ENCODE data around the gene SGSH.

DNA sequence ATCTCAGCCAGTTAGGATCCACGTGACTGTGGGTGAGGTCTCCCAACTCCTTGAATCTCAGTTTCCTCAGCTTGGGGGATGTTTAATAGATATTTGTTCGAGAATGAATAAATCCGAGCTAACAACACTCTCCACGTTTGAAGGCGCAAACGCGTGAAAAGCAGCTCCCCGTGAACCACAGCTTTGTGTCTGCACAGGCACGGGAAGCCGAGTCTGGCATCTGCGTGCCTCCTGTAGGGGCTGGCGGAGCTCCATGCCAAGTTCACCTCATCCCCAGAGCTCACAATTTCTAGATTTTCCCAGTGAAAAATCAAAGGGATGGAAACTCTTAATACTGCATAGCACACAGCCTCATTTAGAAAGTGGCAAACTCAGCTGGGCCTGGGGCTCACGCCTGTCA is 14.3 kb downstream of the SGSH start:
- TF ChIP-seq CTCF (IDR thresholded peaks at IDR 0.05; ENCODE audit: poor library complexity) (no peak), EZH2phosphoT487 (IDR thresholded peaks at IDR 0.05; ENCODE audit: low read depth, severe bottlenecking, unreplicated experiment) (no peak)

All from hepatocyte (in vitro differentiated cells).